Right forelimb (tissue), 1 donor: ENCODE measurements around the gene RELA.
A peak's percentile ranks its signal among the peaks of the same experiment; 100 is the strongest.

Experiments
- DNase-seq: peaks from one replicate; pipeline ENCODE4 v3.0.0-alpha.2; 2018

RELA gene

DNA sequence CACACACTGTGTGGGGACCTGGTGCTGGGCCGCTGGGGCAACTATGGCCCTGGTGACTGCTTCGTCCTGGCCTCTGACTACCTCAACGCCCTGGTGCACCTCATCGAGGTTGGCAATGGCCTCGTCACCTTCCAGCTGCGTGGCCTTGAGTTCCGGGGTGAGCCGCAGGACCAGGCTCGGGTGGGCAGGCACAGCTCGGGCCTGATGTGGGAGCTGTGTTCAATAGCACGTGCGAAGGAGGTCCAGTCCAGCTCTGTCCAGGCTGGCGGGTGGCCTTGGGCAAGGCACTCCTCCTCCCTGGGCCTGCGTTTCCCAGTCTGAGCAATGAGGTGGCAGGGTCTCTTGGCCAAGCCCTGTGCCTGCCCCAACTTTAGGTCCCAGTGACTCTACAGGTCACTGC, 33.1 kb downstream of the RELA start:
- no peak for DNase-seq

DNA sequence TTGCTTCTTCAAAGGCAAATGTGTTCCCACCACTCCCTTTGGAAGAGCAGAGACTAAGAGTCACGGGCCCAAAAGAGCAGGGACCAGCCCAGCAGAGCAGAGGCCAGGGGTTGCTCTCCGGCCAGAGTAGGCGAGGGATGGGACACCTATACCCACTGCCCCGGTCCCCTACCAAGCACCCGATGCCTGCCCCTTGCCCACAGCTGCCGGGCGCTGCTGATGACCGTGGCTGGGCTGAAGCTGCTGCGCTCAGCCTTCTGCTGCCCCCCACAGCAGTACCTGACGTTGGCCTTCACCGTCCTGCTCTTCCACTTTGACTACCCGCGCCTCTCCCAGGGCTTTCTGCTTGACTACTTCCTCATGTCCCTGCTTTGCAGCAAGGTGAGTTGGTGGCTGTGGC, 35.5 kb downstream of the RELA start:
- DNase-seq = no peak

DNA sequence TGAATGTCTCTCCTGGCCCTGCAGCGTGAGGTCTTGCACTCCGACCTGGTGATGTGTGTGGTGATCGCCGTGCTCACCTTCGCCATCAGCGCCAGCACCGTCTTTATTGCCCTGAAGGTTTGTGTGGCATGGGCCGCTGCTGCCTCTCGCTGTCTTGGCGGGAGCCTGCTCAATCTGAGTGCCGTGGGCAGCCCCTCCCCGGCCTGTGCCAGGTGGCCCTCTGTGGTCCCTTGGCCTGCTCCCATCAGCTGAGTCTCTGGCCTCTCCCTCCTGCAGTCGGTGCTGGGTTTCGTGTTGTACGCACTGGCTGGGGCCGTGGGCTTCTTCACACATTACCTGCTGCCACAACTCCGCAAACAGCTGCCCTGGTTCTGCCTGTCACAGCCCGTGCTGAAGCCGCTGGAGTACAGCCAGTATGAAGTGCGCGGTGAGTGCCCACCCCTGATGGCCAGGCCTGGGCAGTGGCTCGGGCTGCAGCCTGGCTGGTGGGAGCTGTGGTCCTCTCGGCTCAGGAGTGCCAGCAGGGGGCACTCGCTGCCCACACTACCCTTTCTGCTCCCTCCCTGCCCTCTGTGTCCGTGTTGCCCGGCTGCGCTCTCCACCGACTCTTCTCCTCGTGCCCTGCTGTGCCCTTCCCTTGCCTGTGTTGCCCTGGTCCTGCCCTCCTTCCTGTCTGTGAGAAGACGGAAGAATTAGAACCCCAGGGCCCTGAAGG, 36.9 kb downstream of the RELA start:
- DNase-seq = no peak

DNA sequence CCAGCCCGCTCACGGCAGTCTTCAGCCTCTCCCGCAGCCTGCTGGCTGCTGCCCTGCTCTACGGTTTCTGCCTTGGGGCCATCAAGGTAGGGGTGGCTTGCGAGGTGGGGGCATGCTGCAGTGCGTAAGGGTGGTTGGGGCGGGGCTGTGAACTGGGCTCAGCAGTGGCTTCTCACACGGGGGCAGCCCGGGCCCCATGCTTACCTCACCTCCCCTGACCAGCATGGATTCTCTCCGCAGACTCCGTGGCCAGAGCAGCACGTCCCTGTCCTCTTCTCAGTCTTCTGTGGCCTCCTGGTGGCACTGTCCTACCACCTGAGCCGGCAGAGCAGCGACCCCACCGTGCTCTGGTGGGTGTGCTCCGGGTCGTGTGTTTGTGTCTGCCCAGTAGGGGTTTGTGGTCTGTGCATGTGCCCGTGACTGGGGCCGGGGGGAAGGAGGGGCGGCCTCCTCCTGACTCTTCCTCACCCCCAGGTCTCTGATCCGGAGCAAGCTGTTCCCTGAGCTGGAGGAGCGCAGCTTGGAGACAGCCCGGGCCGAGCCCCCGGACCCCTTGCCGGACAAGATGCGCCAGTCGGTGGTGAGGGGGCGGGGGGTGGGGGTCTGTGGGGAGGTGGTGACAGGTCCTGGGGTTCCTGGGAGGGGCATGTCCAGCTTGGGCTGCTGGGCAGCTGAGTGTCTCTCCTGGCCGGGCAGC, 37.6 kb downstream of the RELA start:
- DNase-seq = no peak

DNA sequence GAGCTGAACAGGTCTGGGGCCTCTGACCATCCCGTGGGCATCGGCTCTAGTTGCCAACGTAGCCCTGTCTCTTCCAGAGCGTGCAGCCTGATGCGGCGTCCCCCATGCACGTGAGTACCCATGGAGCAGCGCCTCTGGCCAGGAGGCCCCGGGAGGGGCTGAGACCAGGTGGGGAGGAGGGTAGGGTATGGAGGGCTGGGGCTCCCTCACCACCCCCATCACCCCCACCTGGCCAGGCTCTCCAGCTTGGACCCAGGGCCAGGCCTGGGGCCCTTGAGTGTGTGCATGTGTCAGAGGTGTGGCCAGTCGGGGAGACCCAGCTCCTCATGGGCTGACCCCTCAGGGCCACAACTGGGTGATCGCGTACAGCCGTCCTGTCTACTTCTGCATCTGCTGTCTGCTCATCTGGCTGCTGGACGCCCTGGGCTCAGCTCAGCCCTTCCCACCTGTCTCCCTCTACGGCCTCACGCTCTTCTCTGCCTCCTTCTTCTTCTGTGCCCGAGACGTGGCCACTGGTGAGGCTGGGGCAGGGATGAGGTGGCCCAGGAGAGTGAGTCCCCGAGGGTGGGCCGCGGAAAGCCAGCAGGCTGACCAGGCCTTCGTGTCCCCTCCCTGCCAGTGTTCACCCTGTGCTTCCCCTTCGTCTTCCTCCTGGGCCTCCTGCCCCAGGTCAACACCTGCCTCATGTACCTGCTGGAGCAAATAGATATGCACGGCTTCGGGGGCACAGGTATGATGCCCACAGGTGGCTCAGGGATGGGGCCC, 38.7 kb downstream of the RELA start:
- DNase-seq = no peak

DNA sequence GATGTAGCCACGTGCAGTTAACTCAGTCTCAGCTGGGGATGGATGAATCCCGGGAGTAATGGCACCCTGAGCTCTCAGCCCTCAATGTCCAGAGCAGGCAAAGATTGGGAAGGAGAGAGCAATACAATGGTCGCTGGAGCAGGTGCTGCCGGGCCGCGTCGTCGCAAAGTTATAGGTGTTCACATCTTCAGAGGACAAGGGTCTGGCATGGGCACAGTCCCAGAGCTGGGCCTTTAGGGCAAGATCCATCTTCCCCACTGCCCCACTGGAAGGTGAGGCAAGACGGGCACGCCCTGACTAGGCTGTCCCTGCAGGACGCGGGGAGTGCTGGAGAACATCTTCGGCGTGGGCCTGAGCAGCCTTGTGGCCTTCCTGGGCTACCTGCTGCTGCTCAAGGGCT, 39.5 kb downstream of the RELA start:
- no peak for DNase-seq

DNA sequence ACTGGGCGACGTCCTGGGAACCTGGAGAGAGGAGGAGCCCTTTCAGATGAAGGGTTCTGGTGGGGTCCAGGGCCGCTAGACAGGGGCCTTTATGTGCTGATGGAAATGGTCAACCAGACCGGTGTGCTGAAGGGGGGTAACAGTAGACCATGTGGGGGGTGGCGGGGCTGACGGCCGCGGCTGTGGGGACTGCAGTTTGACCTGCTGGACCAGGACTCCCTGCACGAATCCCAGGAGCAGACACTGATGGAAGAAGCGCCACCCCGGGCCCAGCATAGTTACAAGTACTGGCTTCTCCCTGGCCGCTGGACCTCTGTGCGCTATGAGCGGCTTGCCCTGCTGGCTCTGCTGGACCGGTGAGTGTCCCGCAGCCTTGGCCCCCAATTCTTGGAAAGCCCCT, 40.7 kb downstream of the RELA start:
- DNase-seq = no peak

DNA sequence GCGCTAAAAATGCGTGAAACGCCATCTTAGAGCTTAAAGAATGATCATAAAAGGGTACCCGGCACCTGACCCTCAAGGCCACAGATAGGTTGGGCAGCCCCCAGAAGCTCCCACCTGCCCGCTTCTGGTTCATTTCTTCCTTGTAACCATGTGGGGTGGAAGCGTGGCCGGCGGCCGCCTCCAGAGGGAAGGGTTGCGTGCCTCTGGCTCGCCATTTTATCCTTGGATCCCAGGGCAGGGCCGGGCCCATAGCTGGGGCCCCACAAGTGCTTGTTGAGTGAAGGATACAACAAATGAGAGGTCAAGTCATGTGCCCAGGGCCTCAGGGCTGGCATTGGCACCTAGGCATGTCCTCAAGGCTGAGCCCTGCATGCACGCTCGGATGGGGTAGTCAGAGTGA, 41.3 kb downstream of the RELA start:
- no peak for DNase-seq

DNA sequence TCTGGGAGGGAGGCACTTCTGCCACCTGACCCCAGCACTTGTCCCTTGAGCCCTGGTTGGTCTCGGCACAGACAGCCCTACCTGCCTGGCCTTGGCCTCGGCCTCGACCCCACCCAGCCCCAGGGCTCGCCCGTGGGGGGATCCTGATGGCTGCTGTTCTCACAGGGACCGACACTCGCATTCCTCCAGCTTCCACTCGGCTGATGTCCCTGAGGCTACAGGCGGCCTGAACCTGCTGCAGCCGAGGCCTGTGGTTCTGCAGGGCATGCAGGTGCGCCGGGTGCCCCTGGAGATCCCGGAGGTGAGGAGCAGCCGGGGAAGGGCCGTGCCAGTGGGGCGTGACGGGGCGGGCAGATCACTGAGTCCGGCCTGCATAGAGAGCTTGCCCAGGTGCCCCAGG, 42.0 kb downstream of the RELA start:
- DNase-seq = no peak

DNA sequence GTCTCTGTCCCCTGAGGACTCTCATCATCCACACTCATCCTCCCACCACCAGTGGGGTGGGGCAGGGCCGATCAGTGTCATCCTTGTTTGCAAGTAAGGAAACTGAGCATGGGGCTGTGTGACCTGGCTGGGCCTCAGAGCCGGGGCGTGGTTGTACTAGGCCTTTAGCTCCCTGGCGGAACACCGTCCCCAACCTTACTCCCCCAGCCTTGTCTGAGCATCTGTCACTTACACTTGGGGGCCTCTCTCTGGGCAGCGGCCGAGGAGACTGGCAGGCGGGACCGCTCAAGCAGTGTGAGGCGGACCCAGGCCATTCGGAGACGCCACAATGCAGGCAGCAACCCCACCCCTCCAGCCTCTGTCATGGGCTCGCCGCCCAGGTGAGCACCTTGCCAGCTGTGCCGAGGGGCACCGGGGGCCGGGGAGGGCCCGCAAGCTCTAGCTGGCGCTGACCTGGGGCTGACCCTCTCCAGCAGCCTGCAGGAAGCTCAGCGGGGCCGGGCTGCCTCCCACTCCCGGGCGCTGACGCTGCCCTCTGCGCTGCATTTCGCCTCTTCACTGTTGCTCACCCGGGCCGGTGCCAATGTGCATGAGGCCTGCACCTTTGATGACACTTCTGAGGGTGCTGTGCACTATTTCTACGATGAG, 43.3 kb downstream of the RELA start:
- no peak for DNase-seq

DNA sequence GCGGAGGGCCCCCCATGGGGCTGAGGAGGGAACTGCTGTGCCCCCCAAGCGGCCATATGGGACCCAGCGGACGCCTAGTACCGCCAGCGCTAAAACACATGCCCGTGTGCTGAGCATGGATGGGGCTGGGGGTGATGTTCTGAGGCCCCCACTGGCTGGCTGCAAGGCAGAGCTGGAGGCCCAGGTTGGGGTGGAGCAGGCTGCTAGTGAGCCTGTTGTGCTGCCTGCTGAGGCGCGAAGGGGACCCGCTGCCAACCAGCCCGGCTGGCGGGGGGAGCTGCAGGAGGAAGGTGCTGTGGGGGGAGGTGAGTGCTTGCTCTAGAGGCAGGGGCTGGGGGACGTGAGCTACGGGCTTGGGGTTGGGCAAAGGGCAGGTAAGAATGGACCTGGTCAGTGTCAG, 44.0 kb downstream of the RELA start:
- DNase-seq = no peak

DNA sequence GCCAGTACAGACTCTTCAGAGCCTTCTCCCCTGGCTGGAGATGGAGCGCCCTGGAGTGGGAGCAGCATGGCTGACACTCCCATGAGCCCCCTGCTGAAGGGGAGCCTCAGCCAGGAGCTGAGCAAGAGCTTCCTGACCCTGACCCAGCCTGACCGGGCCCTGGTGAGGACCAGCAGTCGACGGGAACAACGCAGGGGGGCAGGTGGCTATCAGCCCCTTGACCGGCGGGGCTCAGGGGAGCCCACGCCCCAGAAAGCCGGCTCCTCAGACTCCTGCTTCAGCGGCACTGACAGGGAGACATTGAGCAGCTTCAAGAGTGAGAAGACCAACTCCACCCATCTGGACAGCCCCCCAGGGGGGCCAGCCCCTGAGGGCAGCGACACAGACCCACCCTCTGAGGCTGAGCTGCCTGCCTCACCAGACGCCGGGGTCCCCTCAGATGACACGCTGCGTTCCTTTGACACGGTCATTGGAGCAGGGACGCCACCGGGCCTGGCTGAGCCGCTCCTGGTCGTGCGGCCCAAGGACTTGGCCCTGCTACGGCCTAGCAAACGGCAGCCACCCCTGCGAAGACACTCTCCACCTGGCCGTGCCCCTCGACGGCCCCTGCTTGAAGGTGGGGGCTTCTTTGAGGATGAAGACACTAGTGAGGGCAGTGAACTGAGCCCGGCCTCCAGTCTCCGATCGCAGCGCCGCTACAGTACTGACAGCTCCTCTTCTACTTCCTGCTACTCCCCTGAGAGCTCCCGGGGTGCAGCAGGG, 44.5 kb downstream of the RELA start:
- DNase-seq = no peak

DNA sequence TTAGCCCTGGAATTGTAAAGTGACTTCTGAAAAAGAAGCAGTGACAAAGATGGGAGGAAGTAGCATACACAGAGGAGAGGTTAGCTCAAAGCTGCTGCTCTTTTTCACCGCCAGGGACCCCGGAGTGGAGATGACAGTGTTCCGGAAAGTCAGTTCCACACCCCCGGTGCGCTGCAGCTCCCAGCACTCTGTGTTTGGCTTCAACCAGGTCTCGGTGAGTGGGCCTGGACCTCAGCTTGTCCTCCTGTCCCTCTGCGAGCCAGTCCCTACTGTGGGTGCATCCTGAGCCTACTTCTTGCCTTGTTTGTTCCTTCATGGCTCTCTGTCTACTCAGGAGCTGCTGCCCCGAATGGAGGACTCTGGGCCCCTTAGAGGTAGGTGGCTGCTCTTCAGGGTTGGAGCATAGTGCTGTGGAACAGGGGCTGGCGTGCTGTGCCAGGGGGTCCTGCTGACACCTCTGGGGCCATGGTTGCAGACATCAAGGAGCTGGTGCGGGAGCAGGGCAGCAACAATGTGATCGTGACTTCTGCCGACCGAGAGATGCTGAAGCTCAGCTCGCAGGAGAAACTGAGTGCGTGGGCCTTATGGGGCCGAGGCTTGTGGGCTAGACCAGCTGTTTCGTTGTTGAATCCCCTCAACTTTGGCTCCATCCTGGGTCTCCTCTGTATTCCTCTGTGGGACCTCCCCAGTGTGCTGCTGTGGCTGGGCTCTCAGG, 45.4 kb downstream of the RELA start:
- no peak for DNase-seq

DNA sequence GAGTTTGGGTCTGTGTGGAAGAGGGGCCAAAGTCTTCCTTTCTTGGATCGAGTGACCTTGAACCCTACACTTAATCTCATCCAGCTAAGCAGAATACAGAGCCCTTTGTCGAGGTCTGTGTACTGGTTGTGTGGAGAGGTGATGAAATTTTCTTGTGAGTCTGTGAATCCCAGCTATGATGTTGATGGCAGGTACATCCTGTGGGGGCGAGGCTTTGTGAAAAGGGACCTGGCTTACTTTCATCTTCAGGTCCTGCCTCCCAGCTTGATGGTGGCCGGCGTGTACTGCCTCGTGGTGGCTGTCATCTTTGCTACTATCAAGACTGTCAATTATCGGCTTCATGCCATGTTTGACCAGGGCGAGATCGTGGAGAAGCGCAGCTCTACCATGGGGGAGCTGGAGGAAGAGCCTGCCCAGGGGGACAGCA, 46.1 kb downstream of the RELA start:
- no peak for DNase-seq

DNA sequence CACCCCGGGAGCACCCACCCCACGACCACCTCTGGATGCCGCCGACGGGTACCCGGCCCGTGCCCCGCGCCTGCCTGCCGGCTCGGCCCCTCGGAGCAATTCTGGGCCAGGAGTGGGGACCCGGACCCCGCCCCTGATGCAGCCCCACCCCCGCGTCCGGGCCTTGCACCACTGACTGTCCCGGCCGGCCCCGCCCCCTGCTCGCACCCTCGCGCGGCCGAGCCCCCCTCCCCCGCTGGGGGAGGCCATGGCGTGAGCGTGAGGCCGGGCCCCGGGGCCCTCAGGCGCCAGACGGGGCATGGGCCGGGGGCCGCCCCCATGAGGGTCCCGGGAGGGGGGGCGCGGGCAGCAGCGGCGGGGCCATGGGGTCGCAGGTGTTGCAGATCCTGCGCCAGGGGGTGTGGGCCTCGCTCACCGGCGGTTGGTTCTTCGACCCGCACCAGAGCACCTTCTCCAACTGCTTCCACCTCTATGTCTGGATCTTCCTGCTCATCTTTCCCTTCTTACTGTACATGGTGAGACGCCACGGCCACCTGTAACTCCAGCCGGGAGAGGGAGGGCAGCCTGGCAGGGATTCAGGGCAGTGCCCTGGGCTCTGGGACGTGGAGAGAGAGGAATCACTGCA, 46.7 kb downstream of the RELA start:
- no peak for DNase-seq

DNA sequence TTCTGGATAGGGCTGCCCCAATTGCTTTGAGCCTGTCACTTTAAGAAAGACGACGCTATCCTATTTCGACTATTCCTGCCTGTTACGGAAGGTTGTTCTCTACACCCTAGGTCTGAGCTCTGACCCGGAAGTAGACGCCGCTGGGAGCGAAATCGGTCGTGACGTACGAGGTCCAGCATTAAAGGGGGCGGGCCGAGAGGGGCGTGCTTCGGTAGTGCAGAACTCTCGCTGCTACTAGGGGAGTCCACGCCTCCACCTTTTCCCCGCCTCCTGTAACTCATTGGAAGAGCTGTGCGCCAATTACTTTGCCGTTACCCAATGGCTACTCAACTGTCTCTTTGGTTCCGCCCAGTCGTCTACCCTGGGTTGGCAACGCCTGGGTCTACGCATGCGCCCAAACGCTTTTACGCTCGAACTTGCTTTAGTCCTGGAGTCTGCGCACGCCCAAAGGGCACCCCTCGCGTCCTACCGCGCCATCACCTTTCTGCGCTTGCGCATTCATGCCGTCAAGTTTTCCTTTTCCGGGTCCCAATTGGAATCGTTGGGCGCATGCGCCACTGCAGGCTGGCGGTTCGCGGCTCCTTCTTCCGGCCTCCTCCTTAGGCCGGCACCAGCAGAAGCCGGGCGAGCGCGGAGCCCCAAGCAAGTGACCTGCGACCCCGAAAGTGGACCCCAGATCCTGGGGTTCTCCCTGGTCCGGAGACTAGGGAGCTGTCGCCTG, 47.3 kb downstream of the RELA start, which contains the start of gene PCNX3:
Gene PCNX3 (plus strand): TSS at position 548 of the 721 bp plus-strand sequence. CDS start 536 bp downstream, outside the sequence.
- DNase-seq = peak; percentile 100

DNA sequence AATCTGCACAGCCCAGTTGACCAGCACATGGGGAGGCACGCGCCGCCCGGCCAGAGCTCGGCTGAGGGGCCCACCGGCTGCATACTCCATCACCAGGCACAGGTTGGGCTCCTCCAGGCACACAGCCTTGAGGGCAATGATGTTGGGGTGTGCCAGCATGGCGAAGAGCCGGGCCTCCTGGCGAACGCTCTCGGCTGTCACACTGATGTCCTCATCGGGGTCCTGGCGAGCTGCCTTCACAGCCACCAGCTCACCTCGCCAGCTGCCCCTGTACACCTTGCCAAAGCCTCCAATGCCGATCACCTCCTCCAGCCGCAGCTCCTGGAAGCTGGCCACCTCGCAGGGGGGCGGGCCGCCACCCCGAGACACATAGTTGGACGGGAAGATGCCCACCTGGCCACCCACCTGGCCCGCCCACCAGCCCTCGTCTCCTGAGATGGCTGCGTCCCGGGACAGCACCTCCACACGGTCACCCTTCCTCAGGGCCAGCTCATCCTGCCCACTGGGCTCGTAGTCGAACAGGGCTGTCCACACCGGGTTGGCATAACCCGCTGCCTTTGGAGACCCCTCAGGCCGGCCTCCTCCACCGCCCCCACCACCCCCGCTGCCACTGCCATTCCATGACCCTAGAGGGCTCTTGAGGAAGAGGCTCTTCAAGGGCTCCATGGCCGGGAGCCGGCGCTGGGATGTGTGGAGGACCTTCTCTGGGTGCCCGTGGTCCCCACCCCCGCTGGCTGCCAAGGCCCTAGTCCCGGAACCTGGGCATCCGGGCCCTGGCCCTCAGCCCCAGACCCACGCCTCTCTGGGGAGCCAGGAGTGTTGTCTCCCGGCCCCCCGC, 49.4 kb downstream of the RELA start:
- DNase-seq = peak; percentile 55

DNA sequence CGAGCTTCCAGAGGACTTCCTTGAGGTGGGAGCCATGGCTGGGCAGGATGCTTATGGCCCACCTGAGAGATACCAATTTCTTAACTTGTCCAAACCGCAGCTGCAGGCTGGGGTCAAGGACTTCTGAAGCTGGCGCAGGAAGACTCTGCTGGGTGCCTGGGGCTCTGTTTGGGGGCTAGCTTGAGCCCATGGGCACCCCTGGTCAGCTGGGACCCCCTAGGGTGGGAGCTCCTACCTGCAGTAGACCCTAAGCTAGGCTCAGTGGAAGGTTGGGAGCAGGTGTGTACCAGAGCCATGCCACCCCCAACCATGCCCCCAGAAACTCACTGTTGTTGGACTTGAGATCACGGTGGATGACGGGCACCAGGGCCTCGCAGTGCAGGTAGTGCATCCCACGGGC, 50.0 kb downstream of the RELA start:
- DNase-seq = no peak

DNA sequence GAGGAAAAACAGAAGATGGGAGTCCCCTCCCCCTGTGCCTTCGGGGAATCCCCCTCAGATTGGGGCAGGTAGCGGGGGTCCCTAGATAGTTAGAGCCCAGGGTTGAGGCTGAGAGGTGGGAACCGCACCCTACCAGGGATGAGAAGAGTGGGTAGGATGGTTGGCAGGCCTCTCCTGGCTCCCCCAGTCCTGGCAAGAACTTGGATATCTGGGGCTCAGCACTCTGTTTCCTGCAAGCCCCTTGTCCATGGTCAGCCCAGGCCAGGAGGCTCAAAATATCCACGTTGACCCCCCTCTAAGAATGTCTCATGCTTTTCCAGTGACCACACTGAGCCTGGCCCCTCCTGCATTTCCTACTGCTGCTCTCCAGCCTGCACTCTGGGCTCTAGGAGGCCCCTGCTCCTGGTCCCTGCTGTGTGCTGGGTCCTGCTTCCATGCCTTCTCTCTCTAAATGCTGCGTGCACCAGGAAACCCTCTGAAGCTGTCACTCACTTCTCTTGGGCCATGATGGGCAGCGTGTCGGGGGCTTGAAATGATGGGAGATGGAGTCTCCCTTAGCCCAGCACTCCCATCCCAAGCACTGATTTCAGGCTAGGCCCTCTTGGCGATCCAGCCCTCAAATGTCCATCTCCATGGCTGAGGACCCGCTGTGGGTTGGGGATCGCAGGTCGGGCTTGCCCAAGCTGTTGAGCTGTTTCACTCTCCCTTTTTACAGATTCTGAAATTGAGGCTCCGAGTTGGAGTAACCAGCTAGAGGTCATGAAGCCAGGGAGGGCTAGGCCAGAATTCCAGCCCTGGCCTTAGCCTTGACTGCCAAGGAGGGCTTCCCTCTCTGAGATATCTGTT, 50.7 kb downstream of the RELA start:
- DNase-seq = no peak
